T follicular helper cell (primary cell): Measurements from ENCODE around the gene HSBP1L1.
"Not testable (repeated sequence)": the region's sequence is repeated elsewhere in the genome, so short reads cannot be mapped to it uniquely, and the experiment has no call there.

Experiments used
- DNase-seq: peaks from one replicate; pipeline ENCODE4 v3.0.0-alpha.2; 2020; ENCODE audit warnings: low read depth

The HSBP1L1 gene

GRCh38 chr18:79945118-79946042, 19.1 kb upstream of the HSBP1L1 start:
- no peak for DNase-seq

- no peak for DNase-seq
Measured at GRCh38 chr18:79947054-79947755, 17.2 kb upstream of the HSBP1L1 start.

- no peak for DNase-seq
Measured at GRCh38 chr18:79947881-79948610, 16.4 kb upstream of the HSBP1L1 start.

GRCh38 chr18:79948719-79949411, 15.6 kb upstream of the HSBP1L1 start:
- DNase-seq: no peak

DNA sequence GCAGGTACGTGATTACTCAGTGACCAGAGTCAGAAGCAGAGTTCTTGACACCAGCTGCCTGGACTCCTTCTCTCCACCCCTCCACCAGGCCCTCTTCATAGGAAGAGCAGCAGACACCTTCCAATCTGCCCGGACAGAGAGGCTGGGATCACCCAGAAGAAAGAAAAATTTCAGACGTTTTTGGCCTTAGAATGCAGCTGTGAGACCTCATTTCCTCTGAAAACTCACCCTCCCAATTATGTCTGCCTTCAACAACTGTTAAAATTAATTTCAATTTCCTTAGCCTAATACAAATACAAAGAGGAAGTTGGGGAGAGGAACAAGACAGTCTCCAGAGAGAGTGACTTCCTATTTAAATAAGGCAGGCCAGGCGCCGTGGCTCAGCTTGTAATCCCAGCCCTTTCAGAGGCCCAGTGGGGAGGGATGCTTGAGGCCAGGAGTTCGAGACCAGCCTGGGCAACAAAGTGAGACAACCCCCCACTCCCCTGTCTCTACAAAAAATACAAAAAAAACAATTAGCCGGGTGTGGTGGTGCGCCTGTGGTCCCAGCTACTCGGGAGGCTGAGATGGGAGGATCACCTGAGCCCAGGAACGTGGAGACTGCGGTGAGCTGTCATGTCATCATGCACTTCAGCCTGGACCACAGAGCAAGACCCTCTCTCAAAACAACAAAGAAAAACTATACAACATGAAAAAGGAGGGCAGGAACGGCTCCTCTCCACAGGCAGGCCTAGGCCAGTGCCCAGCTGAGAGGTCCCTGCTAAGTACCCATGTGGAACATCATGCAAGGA, 14.6 kb upstream of the HSBP1L1 start:
- DNase-seq: no peak

DNA sequence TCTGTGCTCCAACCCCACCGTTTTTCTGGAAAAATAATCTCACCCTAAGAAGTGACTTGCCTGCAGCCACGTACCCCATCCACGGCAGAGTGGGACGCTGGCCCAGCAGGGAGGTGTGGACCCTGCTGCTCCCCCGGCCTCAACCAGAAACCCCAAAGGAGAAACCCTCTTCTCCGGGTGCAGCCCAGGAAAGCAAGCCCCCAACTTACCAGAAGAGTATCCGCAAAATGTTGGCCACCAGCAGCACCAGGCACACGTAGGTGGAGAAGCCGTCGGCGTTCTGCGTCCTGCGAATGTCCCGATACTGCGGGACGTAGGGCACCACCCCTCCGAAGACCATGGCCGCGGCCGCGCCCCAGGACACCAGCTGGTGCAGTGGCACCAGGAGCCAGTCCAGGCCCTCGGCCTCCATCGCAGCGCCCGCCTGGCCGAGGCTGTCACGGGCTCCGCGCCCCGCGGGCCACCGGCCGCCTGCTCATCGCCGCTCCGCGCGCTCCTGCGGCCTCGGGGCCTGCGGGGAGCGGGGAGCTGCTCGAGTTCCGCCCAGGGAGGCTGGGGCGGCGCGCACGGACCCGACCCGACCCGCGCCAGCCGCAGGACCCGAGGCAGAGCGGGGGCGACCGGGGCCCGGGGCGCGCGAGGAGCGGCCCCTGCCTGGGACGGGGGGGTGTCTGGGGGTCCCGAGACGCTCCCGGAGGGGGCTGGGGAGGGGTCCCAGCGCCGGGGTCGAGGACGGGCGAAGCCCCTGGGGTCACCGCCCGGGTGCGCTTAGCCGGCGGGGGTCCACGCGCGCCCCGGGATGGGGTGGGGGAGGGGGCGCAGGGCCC, 13.7 kb upstream of the HSBP1L1 start:
- DNase-seq: no peak

DNA sequence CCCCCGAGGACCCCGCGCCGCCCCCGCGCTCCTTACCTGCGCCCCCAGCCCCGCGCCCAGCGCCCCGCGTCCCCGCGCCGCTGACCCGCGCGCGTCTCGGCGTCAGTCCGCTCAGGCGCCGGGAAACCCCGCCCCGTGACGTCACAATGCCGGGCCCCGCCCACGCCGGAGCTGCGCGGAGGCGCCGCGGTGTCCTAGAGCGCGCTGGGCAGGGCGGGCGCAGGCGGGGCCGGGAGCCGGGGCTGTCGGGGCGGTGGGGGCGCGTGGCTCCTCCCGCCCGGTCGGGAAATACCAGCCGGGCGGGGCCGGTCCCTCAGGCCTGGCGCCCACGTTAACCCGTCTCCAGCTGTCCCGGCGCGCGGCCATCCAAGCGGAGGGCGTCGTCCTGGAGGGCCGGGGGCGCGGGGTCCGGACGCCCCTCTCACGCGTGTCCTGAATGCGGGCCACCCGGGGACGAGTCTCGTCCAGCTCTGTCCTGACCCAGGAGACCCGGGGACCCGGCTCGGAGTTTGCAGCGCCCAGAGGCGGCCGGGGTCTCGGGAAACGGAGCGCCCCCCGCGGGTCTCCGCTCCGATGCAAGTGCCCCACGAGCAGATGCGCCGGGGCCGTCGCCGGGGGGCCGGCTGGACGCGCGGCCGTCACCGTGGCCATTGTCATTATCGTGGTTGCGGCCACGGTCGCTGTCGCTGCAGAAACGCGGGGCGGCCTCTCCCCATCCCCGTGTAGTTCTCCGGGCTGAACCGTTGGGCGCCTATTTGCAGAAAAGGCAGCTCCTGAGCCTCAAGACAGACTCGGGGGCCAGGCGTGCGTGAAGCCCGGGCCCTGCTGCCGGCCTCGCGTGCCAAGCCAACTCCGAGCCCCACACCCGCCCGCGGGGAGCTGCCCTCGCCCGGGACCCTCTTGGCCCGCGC, 12.6 kb upstream of the HSBP1L1 start, which contains the start of gene SLC66A2:
Gene SLC66A2 (minus strand): TSS at position 109 of the 911 bp plus-strand sequence. CDS start 727 bp downstream, outside the sequence.
- DNase-seq: peak; percentile 91

- DNase-seq: no peak
Measured at GRCh38 chr18:79952456-79952995, 11.9 kb upstream of the HSBP1L1 start.

DNA sequence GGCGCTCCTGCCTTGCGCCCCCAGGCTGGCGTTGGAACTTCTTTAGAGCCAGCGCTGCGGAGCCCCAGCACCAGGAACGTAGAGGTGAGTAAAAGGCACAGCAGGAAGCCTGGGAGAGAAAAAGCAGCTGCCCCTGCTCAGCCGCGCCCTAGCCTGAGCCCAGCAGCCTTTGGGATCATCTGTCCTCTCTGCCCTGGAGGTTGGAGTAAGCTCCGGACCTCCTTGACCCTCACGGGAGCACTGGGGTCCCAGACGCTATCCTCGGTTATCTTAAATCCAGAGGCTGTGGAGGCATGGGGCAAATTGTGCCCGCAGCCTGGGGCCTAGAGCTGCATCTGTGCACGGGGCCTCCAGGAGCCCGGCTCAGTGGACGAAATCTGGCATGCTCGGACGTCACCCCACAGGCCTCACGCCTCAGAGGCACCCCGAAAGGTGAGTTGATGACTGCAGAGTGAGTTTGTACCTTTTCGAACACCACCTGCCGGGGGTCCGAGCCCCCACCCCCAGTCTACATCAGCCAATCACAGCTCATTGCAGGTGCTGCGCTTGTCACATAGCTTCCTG, 11.4 kb upstream of the HSBP1L1 start:
- no peak for DNase-seq

DNA sequence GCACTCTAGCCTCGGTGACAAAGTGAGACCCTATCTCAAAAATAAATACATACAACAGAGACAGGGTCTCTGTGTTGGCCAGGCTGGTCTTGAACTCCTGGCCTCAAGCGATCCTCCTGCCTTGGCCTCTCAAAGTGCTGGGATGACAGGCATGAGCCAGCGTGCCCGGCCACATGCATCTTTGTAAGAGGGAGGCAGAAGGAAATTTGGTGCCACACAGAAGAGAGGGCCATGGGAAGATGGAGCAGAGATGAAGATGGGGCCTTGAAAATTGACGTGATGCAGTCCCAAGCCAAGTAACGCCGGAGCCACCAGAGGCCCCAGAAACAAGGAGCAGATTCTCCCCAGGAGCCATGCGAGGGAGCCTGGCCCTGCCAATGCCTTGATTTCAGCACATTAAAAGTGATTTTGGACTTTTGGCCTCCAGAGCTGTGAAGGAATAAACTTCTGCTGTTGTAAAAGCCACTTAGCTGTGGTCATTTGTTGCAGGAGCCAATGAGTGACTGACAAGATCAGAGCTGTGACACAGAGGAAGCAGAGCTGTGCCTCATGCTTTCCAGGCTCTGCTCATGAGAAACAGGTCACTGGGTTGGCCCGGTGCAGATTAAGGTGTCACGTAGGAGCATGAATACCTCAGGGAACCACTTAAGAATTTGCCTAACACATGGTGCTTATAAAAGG, 10.3 kb upstream of the HSBP1L1 start:
- no peak for DNase-seq

- DNase-seq: no peak
Measured at GRCh38 chr18:79954791-79955190, 9.7 kb upstream of the HSBP1L1 start.

DNA sequence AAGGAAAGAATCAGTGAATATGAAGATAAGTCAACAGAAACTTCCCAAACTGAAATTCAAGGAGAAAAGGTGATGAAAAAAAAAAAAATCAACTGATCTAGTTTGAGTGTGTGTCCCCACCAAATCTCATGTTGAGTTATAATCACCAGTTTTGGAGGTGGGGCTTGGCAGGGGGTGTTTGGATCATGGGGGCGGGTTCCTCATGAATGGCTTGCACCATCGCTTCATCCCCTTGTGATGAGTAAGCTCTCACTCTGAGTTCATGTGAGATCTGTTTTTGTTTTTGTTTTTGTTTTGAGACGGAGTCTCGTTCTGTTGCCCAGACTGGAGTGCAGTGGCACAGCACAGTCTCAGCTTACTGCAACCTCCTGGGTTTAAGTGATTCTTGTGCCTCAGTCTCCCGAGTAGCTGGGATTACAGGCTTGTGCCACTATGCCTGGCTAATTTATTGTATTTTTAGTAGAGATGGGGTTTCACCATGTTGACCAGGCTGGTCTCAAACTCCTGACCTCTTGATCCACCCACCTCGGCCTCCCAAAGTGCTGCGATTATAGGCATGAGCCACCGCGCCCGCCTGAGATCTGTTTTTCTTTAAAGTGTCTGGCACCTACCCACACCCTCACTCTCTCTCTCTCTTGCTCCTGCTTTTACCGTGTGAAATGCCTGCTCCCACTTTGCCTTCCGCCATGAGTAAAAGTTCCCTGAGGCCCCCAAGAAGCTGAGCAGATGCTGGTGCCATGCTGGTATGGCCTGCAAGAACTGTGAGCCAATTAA, 9.0 kb upstream of the HSBP1L1 start:
- DNase-seq: no peak

- DNase-seq: no peak
Measured at GRCh38 chr18:79956276-79956675, 8.2 kb upstream of the HSBP1L1 start.

- no peak for DNase-seq
Measured at GRCh38 chr18:79958981-79959380, 5.5 kb upstream of the HSBP1L1 start.

DNA sequence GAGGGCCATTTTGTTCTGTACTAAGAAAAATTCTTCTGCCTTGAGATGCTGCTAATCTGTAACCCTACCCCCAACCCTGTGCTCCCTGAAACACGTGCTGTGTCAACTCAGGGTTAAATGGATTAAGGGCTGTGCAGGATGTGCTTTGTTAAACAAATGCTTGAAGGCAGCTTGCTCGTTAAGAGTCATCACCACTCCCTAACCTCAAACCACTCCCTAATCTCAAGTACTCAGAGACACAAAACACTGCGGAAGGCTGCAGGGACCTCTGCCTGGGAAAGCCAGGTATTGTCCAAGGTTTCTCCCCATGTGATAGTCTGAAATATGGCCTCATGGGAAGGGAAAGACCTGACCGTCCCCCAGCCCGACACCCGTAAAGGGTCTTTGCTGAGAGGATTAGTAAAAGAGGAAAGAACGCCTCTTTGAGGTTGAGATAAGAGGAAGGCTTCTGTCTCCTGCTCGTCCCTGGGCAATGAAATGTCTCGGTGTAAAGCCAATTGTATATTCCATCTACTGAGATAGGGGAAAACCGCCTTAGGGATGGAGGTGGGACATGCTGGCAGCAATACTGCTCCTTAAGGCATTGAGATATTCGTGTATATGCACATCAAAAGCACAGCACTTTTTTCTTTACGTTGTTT, 4.2 kb upstream of the HSBP1L1 start:
- DNase-seq: not testable (repeated sequence)

- no peak for DNase-seq
Measured at GRCh38 chr18:79960921-79961526, 3.4 kb upstream of the HSBP1L1 start.
